Measurements from ENCODE around the gene ATXN7. TPM values are rescaled to one million over a fixed set of nuclear protein-coding genes. Genes with fewer than 3 reads are reported as not detected.
A peak's percentile ranks its signal among the peaks of the same experiment; 100 is the strongest.

Gene ATXN7
- total RNA-seq, 2 experiments from 2014 or later: 15.2 to 35.2 TPM

GRCh38 chr3:64038253-64038767 lies 174.6 kb downstream of the ATXN7 start:
- no TSS peak for BruUV-seq (replicated peaks)
- Histone ChIP-seq H3K27ac (ENCODE audit: low read depth, low read length, poor library complexity, severe bottlenecking) (no peak overlapping the region), H3K79me2 (ENCODE audit: insufficient read depth, low read depth, low read length) (no peaks in the 10 kb centered on the region), H4K20me1 (ENCODE audit: insufficient read depth, low read length) (no peaks in the 10 kb centered on the region), H3K4me1 (ENCODE audit: insufficient read depth, low read length, poor library complexity, severe bottlenecking) (peaks cover 23% of the 10 kb centered on the region), H3K4me3 (ENCODE audit: low read depth, low read length, poor library complexity, severe bottlenecking) (no peak overlapping the region), H3K9me2 (ENCODE audit: insufficient read depth, low read length) (no peaks in the 10 kb centered on the region), H3K9me3 (ENCODE audit: low read length) (peaks cover 6% of the 10 kb centered on the region), H2AFZ (ENCODE audit: low read length) (no peak overlapping the region), H3K4me2 (ENCODE audit: low read length) (no peak overlapping the region), H3K36me3 (ENCODE audit: insufficient read depth, low read length) (no peaks in the 10 kb centered on the region)
- ChIA-PET CTCF (ENCODE audit: unreplicated experiment) (interaction anchor here (1.6 kb wide), 1 partner anchor 30 kb away, joined by 3 read pairs; no protein-coding TSS in a partner anchor), POLR2A (interaction anchor here (0.8 to 4.0 kb wide), 7 partner anchors 9 to 187 kb away, joined by 3 to 22 read pairs (median 5); partner anchors contain the start of genes PRICKLE2 and PSMD6)
- no peak for DNase-seq (ENCODE audit: low spot score)
- TF ChIP-seq CTCF (conservative IDR thresholded peaks at IDR 0.05; ENCODE audit: low read length) (no peak), EZH2phosphoT487 (IDR thresholded peaks at IDR 0.05; ENCODE audit: borderline replicate concordance, low read depth, low read length) (no peak)
- intact Hi-C loops (cut with micrococcal nuclease; ENCODE audit: unreplicated experiment): no loop called here

- no TSS peak for BruUV-seq (replicated peaks)
- H3K9me2 ChIP-seq (ENCODE audit: insufficient read depth, low read length): no peaks in the 10 kb centered on the region
- H3K4me3 ChIP-seq (ENCODE audit: low read depth, low read length, poor library complexity, severe bottlenecking): no peak overlapping the region
- H2AFZ ChIP-seq (ENCODE audit: low read length): no peak overlapping the region
- H4K20me1 ChIP-seq (ENCODE audit: insufficient read depth, low read length): no peaks in the 10 kb centered on the region
- no peaks in the 10 kb centered on the region for H3K36me3 ChIP-seq (ENCODE audit: insufficient read depth, low read length)
- DNase-seq (ENCODE audit: low spot score): no peak
- intact Hi-C loops (cut with micrococcal nuclease; ENCODE audit: unreplicated experiment): no loop called here
- H3K27ac ChIP-seq (ENCODE audit: low read depth, low read length, poor library complexity, severe bottlenecking): no peak overlapping the region
- no peaks in the 10 kb centered on the region for H3K79me2 ChIP-seq (ENCODE audit: insufficient read depth, low read depth, low read length)
- ChIA-PET CTCF (ENCODE audit: unreplicated experiment) (interaction anchor here (1.6 kb wide), 1 partner anchor 31 kb away, joined by 3 read pairs; no protein-coding TSS in a partner anchor), POLR2A (interaction anchor here (0.6 to 4.0 kb wide), 7 partner anchors 10 to 1336 kb away, joined by 3 to 22 read pairs (median 4); partner anchors contain the start of genes PRICKLE2 and PSMD6)
- peaks cover 2% of the 10 kb centered on the region for H3K9me3 ChIP-seq (ENCODE audit: low read length)
- H3K4me2 ChIP-seq (ENCODE audit: low read length): peak overlapping the region; percentile 33; the same call in 1 of the 2 replicates
- peaks cover 23% of the 10 kb centered on the region for H3K4me1 ChIP-seq (ENCODE audit: insufficient read depth, low read length, poor library complexity, severe bottlenecking)
- TF ChIP-seq EZH2phosphoT487 (IDR thresholded peaks at IDR 0.05; ENCODE audit: borderline replicate concordance, low read depth, low read length) (no peak), CTCF (conservative IDR thresholded peaks at IDR 0.05; ENCODE audit: low read length) (no peak)
These were observed 175.7 kb downstream of the ATXN7 start for GRCh38 chr3:64039332-64039731.

All from OCI-LY7 (cell line).